GM18502 (cell line): ENCODE measurements around the gene KANSL1.

Source experiments
- ATAC-seq: cut with Tn5 transposase; IDR thresholded peaks from one replicate; pipeline ENCODE4 v1.9.1; 2021; ENCODE audit warnings: mild to moderate bottlenecking; ENCODE audit not compliant: unreplicated experiment, poor library complexity

Gene KANSL1

GRCh38 chr17:46047398-46047797, 145.8 kb downstream of the KANSL1 start:
- ATAC-seq = no peak

- ATAC-seq = no peak
Measured at GRCh38 chr17:46046957-46047356, 146.3 kb downstream of the KANSL1 start.

GRCh38 chr17:46045639-46046038, 147.6 kb downstream of the KANSL1 start:
- no peak for ATAC-seq

GRCh38 chr17:46044989-46045388, 148.2 kb downstream of the KANSL1 start:
- ATAC-seq = no peak

GRCh38 chr17:46044286-46044928, 148.8 kb downstream of the KANSL1 start:
- ATAC-seq = no peak

GRCh38 chr17:46043606-46044005, 149.6 kb downstream of the KANSL1 start:
- no peak for ATAC-seq

GRCh38 chr17:46042925-46043324, 150.3 kb downstream of the KANSL1 start:
- no peak for ATAC-seq

GRCh38 chr17:46042246-46042645, 151.0 kb downstream of the KANSL1 start:
- no peak for ATAC-seq

DNA sequence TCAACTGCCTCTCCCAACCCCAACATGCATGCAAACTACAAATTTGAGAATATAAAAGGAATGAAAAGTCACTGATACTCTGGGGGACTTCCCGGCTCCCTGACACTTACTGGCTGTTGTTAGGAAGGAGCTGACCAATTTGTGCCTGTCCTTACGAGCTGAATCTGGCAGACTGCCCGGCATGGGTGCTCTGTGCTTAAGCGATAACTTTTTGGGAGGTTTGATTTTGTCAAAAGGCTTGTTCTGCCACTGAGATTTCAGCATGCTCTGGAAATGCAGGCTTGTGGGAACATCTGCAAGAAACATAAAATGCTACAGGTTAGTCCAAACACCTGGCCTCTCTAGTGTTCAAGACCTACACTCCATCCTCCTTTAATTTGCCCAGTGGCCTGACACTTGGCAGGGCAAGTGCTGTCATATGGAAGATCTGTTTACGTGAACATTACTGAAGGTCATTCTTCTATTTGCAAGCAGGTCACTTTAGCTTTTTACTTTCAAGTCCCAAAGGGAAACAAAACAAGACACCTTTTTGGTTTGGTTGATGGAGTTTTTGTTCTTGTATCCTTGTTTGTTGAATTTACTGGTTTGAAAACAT, 153.5 kb downstream of the KANSL1 start:
- ATAC-seq = no peak

GRCh38 chr17:46038937-46039336, 154.3 kb downstream of the KANSL1 start:
- no peak for ATAC-seq

GRCh38 chr17:46038414-46038813, 154.8 kb downstream of the KANSL1 start:
- no peak for ATAC-seq

DNA sequence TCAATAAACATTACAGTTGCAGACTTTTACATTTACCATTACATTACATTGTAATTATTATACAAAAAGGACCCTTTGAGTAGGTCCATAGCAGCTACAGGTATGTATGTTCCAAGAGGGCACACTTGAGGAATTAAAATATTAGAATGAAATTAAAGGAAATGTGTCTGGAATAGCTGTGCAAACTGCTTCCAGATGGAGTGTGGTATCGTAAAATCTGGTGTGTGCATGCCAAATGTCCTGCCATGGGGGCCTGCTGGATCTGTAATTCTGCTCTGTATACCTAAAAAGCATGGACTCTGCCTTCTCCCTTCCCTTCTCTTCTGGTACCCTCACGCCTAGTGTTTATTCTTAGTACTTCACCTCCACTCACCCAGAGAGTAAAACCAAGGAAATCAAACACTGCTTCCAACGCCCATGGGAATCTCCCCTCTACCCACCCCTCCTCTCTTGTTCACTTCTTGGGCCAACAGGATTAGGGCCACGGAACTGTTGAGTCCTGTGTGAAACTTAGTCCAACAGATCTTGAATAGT, 155.4 kb downstream of the KANSL1 start:
- no peak for ATAC-seq

GRCh38 chr17:46036491-46036890, 156.7 kb downstream of the KANSL1 start:
- ATAC-seq = no peak

GRCh38 chr17:46035112-46035818, 158.0 kb downstream of the KANSL1 start:
- no peak for ATAC-seq

GRCh38 chr17:46033392-46033791, 159.8 kb downstream of the KANSL1 start:
- ATAC-seq = no peak

- ATAC-seq = no peak
Measured at GRCh38 chr17:46032909-46033308, 160.3 kb downstream of the KANSL1 start.

DNA sequence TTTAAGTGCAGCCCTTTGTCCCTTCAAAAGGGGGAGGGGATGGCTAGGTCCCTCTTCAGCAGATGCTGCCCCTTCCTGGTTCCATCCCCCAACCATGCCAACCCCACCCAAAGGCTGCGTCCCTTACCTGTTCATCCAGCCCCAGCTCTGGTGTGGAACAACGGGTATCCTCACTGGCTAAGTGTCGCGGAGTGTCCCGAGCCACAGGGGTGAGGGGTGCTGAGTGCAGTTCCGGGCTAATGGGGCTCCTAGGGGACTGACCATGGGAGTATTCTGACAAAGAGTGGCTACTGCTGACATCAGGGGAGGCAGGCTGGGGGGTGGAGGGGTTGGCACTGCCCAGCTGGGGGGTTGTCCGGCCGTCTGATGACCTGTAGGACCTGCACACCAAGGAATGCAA, 161.3 kb downstream of the KANSL1 start:
- no peak for ATAC-seq

- no peak for ATAC-seq
Measured at GRCh38 chr17:46031440-46031839, 161.8 kb downstream of the KANSL1 start.

GRCh38 chr17:46030752-46031151, 162.5 kb downstream of the KANSL1 start:
- ATAC-seq = no peak

DNA sequence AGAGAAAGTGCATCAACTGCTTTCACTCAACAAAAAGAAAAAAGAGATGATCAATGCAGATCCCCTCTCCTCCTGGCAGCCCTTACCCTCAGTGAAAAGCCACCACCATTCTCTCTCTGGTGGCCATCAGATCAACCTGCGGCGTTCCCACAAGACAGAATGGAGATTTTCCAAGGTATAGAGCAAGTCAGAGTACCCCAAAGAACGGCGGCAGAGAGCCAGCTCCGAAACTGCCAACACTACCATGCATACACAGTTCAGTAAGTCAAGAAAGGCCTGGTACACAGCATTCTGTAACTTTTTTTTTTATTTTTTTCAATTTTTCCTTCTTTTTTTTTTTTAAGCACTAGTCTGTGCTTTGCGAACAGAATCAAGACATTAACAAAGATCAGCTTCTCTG, 163.6 kb downstream of the KANSL1 start:
- no peak for ATAC-seq

- ATAC-seq = no peak
Measured at GRCh38 chr17:46028981-46029565, 164.2 kb downstream of the KANSL1 start.
